Sigmoid colon (tissue), 7 donors: ENCODE measurements around the gene NUDCD2. TPM values are rescaled to one million over a fixed set of nuclear protein-coding genes. Genes with fewer than 3 reads are reported as not detected.

Experiments
- DNase-seq: peaks from one replicate; pipeline ENCODE4 v3.0.0-alpha.2; 2019
- H3K27ac ChIP-seq, 4 donors: fragments of 200-600 bp; sonication (generic); one replicate each; pipeline ENCODE4 v1.5.1; 2016 to 2019; ENCODE audit warnings: mild to moderate bottlenecking in 1 of 4
- H3K27me3 ChIP-seq, 3 donors: fragments of 200-600 bp; sonication (generic); one replicate each; pipeline ENCODE4 v1.5.1; 2019; ENCODE audit warnings: mild to moderate bottlenecking in 1 of 3
- H3K36me3 ChIP-seq, 4 donors: fragments of 200-600 bp; sonication (generic); one replicate each; pipeline ENCODE4 v1.5.1; 2016 to 2019
- H3K4me1 ChIP-seq, 4 donors: fragments of 200-600 bp; sonication (generic); one replicate each; pipeline ENCODE4 v1.5.1; 2017 to 2019
- H3K4me3 ChIP-seq, 4 donors: fragments of 200-600 bp; sonication (generic); one replicate each; pipeline ENCODE4 v1.5.1; 2017 to 2019; ENCODE audit warnings: mild to moderate bottlenecking in 2 of 4, moderate library complexity in 1 of 4
- H3K9me3 ChIP-seq, 4 donors: fragments of 200-600 bp in 3 of 4; sonication (generic) in 3 of 4; one replicate each; pipeline versions ENCODE4 v1.5.1 to v1.6.1; 2013 to 2019
- CTCF ChIP-seq, 4 experiments: fragments of 450-650 bp in 3 of 4; fragments of 200-600 bp in 1 of 4; IDR thresholded peaks; one replicate each; pipeline ENCODE4 v1.5.1; 2016 to 2019; ENCODE audit warnings: antibody characterized with exemption in 4 of 4, mild to moderate bottlenecking in 3 of 4, moderate library complexity in 2 of 4
- EP300 ChIP-seq, 4 donors: sonication (generic); formaldehyde crosslinking; IDR thresholded peaks; one replicate each; pipeline ENCODE4 v1.6.1; 2017; ENCODE audit warnings: antibody characterized with exemption in 4 of 4
- POLR2A ChIP-seq, 2 donors: fragments of 450-650 bp; IDR thresholded peaks; one replicate each; pipeline ENCODE4 v1.6.1; 2016; ENCODE audit warnings: antibody characterized with exemption in 2 of 2, mild to moderate bottlenecking in 2 of 2, moderate library complexity in 2 of 2
- POLR2AphosphoS5 ChIP-seq, 4 donors: sonication (generic); formaldehyde crosslinking; IDR thresholded peaks; one replicate each; pipeline ENCODE4 v1.6.1; 2017; ENCODE audit warnings: antibody characterized with exemption in 4 of 4
- WGBS, 2 donors: extraction: QIAGEN DNeasy Blood & Tissue Kit; methylation state at CpG; one replicate each; pipeline ENCODE4 v1.1.7; 2013; 5-methylcytosine and 5-hydroxymethylcytosine counted together
- intact Hi-C: fragments of 100-400 bp; cut with DNase I; formaldehyde crosslinking; loops from one replicate; pipeline ENCODE4 v1.15.1; 2023
- polyA plus RNA-seq, 3 donors: library from polyadenylated mRNA; stranded (reverse); fragments of 200-250 nt; gene quantifications; one replicate each; pipeline ENCODE4 v1.2.3, GENCODE V29; 2013
- total RNA-seq, 4 donors: library from RNA; depleted of rRNA; stranded (reverse); fragments of >200 nt; gene quantifications; one replicate each; pipeline ENCODE4 v1.1.0, GENCODE V29; 2016
- donor health status: healthy with polysubstance abuse.
- donor health status: Bipolar disorder and iron deficiency.
- donor health status: healthy.

Gene NUDCD2
- total and polyA plus RNA-seq, 7 donors = 3.3 to 13.2 (median 8.4) TPM

DNA sequence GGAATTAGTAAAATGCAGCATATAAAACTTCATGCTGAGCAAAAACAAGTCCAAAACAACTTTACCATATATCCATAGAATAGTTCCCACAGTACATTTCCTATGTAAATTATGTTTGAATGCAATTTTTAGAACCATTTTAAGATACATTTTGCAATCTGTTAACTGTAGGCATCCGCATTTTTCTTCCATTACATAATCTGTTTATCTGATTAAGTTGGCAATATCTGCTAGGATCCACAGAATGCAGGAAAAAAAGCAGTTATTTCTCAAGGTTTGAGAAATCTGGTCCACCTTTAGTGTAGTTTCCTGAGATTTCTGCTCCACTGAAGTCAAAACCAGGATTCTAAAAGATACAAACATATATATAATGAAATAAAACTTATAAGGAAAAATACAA is 6.2 kb downstream of the NUDCD2 start:
- no peak for DNase-seq
- peaks cover 0 to 8% (median 4%) of the 10 kb centered on the region in 4 donors for H3K4me1 ChIP-seq
- no peaks in the 10 kb centered on the region for H3K27me3 ChIP-seq
- intact Hi-C loops = no loop called here
- H3K36me3 ChIP-seq = peaks cover 0 to 74% (median 0%) of the 10 kb centered on the region in 4 donors
- 93% methylated on average over 1 of the region's 1 CpG for WGBS, 2 donors
- no peak overlapping the region for H3K27ac ChIP-seq
- H3K4me3 ChIP-seq = no peak overlapping the region
- no peaks in the 10 kb centered on the region for H3K9me3 ChIP-seq
- TF ChIP-seq POLR2AphosphoS5 (IDR thresholded peaks at IDR 0.05) = no peak
- no peak for TF ChIP-seq EP300 (IDR thresholded peaks at IDR 0.05)
- TF ChIP-seq CTCF (IDR thresholded peaks at IDR 0.05) = no peak
- TF ChIP-seq POLR2A (IDR thresholded peaks at IDR 0.05) = no peak

DNA sequence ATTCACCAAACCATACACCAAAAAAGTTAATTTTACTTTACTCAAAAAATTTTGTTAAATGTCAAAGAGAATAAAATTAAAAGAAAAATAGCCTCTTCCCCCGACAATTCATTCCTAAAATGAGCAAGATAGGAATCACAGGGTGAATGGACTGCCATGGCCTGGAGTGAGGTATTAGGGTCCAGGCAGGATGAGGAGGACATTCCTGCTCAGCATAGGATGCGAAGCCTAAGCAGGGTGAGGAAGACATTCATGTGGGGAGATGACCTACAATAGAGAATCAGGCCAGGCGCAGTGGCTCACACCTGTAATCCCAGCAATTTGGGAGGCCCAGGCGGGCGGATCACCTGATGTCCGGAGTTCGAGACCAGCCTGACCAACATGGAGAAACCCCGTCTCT is 8.4 kb downstream of the NUDCD2 start:
- no peak overlapping the region for H3K27ac ChIP-seq
- DNase-seq = no peak
- no peak overlapping the region for H3K4me3 ChIP-seq
- 97 to 98% methylated on average over 8 of the region's 8 CpGs for WGBS, 2 donors
- no peak for TF ChIP-seq EP300 (IDR thresholded peaks at IDR 0.05)
- no peak for TF ChIP-seq CTCF (IDR thresholded peaks at IDR 0.05)
- TF ChIP-seq POLR2AphosphoS5 (IDR thresholded peaks at IDR 0.05) = no peak
- no peak for TF ChIP-seq POLR2A (IDR thresholded peaks at IDR 0.05)
- intact Hi-C loops = no loop called here
- H3K9me3 ChIP-seq = no peaks in the 10 kb centered on the region
- H3K36me3 ChIP-seq = peaks cover 0 to 95% (median 4%) of the 10 kb centered on the region in 4 donors
- no peaks in the 10 kb centered on the region for H3K27me3 ChIP-seq
- H3K4me1 ChIP-seq = no peaks in the 10 kb centered on the region

DNA sequence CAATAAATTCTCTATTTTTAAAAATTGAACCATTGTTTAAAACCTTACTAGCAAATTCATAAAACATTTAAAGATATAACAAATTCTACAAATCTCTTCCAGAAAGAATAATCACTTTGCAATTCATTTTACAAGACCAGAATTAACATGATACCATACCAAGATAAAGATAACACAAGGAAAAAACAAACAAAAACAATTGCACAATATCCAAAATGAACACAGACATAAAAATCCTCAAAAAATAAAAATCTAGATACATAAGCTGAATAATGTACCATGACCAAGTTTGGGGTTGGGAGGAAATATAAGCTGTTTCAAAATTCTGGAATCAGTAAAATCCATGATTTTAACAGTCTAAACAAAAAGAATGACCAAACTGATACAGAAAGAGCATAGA is 11.4 kb downstream of the NUDCD2 start:
- H3K27me3 ChIP-seq = no peaks in the 10 kb centered on the region
- H3K4me3 ChIP-seq = no peak overlapping the region
- DNase-seq = no peak
- intact Hi-C loops = no loop called here
- H3K36me3 ChIP-seq = peaks cover 0 to 95% (median 7%) of the 10 kb centered on the region in 4 donors
- TF ChIP-seq POLR2A (IDR thresholded peaks at IDR 0.05) (no peak), POLR2AphosphoS5 (IDR thresholded peaks at IDR 0.05) (no peak), CTCF (IDR thresholded peaks at IDR 0.05) (no peak), EP300 (IDR thresholded peaks at IDR 0.05) (no peak)
- H3K9me3 ChIP-seq = no peaks in the 10 kb centered on the region
- no peak overlapping the region for H3K27ac ChIP-seq
- H3K4me1 ChIP-seq = no peaks in the 10 kb centered on the region

DNA sequence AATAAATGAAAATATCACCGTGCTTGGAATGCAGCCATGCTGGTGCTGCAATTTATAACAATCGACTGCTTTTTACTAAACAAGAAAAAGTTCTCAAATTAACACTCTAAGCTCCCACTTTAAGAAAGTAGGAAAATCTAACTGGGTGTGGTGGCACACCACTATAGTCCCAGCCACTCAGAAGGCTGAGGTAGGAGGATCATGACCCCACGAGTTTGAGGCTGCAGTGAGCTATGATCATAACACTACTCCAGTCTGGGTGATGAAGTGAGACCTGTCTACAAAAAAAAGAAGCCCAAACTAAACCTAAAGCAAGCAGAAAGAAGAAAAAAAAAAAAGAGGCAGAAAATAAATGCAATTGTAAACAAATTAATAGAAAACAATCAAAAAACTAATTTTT is 12.0 kb downstream of the NUDCD2 start:
- 87 to 89% methylated on average over 3 of the region's 3 CpGs for WGBS, 2 donors

More for the DNA sequence above, 12.0 kb downstream of the NUDCD2 start:
- H3K36me3 ChIP-seq = peaks cover 0 to 95% (median 7%) of the 10 kb centered on the region in 4 donors
- no peaks in the 10 kb centered on the region for H3K4me1 ChIP-seq
- H3K27ac ChIP-seq = no peak overlapping the region
- no peak overlapping the region for H3K4me3 ChIP-seq
- no peaks in the 10 kb centered on the region for H3K9me3 ChIP-seq
- H3K27me3 ChIP-seq = no peaks in the 10 kb centered on the region
- intact Hi-C loops = no loop called here
- TF ChIP-seq POLR2A (IDR thresholded peaks at IDR 0.05) (no peak), EP300 (IDR thresholded peaks at IDR 0.05) (no peak), CTCF (IDR thresholded peaks at IDR 0.05) (no peak), POLR2AphosphoS5 (IDR thresholded peaks at IDR 0.05) (no peak)
- DNase-seq = no peak
